HT-29 (cell line): ENCODE data around the gene KIF2A. TPM values are rescaled to one million over a fixed set of nuclear protein-coding genes. Genes with fewer than 3 reads are reported as not detected.

Experiments
- DNase-seq: peaks from one replicate; pipeline ENCODE4 v3.0.0-alpha.2; 2015; ENCODE audit warnings: low spot score
- total RNA-seq: library from RNA; depleted of rRNA; stranded (reverse); fragments of >200 nt; shearing (Covaris generic); gene quantifications from 2 replicates; pipeline ENCODE4 v1.2.3, GENCODE V29; 2014

Gene KIF2A
- total RNA-seq, 1 experiment from 2014 or later, result 14.9 TPM

- no peak for DNase-seq
Observed at GRCh38 chr5:62374090-62374489, 68.1 kb downstream of the KIF2A start.

- DNase-seq, result no peak
Observed at GRCh38 chr5:62375627-62376026, 69.6 kb downstream of the KIF2A start.

GRCh38 chr5:62376064-62376463 lies 70.1 kb downstream of the KIF2A start:
- peak; percentile 27 for DNase-seq

- DNase-seq, result peak; percentile 9
Observed at GRCh38 chr5:62385131-62385530, 79.1 kb downstream of the KIF2A start.

- no peak for DNase-seq
Observed at GRCh38 chr5:62385816-62386400, 79.9 kb downstream of the KIF2A start.

GRCh38 chr5:62386824-62387223 lies 80.8 kb downstream of the KIF2A start:
- DNase-seq, result no peak

- DNase-seq, result no peak
Observed at GRCh38 chr5:62395210-62395950, 89.4 kb downstream of the KIF2A start.

- peak; percentile 97 for DNase-seq
Observed at GRCh38 chr5:62403411-62404250, 97.6 kb downstream of the KIF2A start, which contains the start of gene DIMT1. TSS of gene DIMT1 (minus strand) at chr5:62403905. CDS start at chr5:62403772, 133 bp downstream.

- peak; percentile 99 for DNase-seq
Observed at GRCh38 chr5:62412549-62413329, 106.7 kb downstream of the KIF2A start, which contains the start of gene IPO11. TSS of gene IPO11 (plus strand) at chr5:62412763. CDS start at chr5:62437280, 24,517 bp downstream.

- no peak for DNase-seq
Observed at GRCh38 chr5:62413711-62414110, 107.7 kb downstream of the KIF2A start.

- no peak for DNase-seq
Observed at GRCh38 chr5:62418462-62419076, 112.6 kb downstream of the KIF2A start.

- no peak for DNase-seq
Observed at GRCh38 chr5:62419609-62420008, 113.6 kb downstream of the KIF2A start.

GRCh38 chr5:62421414-62421813 lies 115.4 kb downstream of the KIF2A start:
- DNase-seq, result no peak

- DNase-seq, result no peak
Observed at GRCh38 chr5:62424763-62425162, 118.8 kb downstream of the KIF2A start.

- no peak for DNase-seq
Observed at GRCh38 chr5:62431735-62432620, 126.0 kb downstream of the KIF2A start.

GRCh38 chr5:62432621-62433064 lies 126.6 kb downstream of the KIF2A start:
- no peak for DNase-seq
